Stimulated activated naive CD4-positive, alpha-beta T cell (primary cell): ENCODE measurements around the gene PAQR6.
"Not testable (repeated sequence)": the region's sequence is repeated elsewhere in the genome, so short reads cannot be mapped to it uniquely, and the experiment has no call there.

Experiments used
- DNase-seq, 6 experiments: peaks; one replicate each; lab custom pipeline; 2025; lab: John Stamatoyannopoulos, UW

The PAQR6 gene

GRCh38 chr1:156230473-156230837 lies 17.4 kb downstream of the PAQR6 start:
- DNase-seq, result no peak

- DNase-seq, result no peak
Observed at GRCh38 chr1:156229809-156230472, 17.9 kb downstream of the PAQR6 start.

GRCh38 chr1:156228501-156228900 lies 19.4 kb downstream of the PAQR6 start:
- DNase-seq, result no peak

- no peak for DNase-seq
Observed at GRCh38 chr1:156226782-156227181, 21.1 kb downstream of the PAQR6 start.

- DNase-seq, result no peak
Observed at GRCh38 chr1:156226116-156226538, 21.7 kb downstream of the PAQR6 start.

GRCh38 chr1:156225677-156226014 lies 22.2 kb downstream of the PAQR6 start:
- DNase-seq, result no peak

GRCh38 chr1:156221986-156222692 lies 25.7 kb downstream of the PAQR6 start:
- no peak for DNase-seq

GRCh38 chr1:156220226-156220625 lies 27.6 kb downstream of the PAQR6 start:
- no peak for DNase-seq

- peak in 2 of 6 experiments; percentile 21 to 31 for DNase-seq
Observed at GRCh38 chr1:156217871-156218270, 30.0 kb downstream of the PAQR6 start.

- DNase-seq, result not testable (repeated sequence)
Observed at GRCh38 chr1:156216361-156217086, 31.3 kb downstream of the PAQR6 start.

GRCh38 chr1:156214024-156214748 lies 33.7 kb downstream of the PAQR6 start:
- DNase-seq, result no peak

GRCh38 chr1:156213644-156213966 lies 34.3 kb downstream of the PAQR6 start:
- DNase-seq, result no peak

- peak; percentile 90 to 99 (median 96) for DNase-seq
Observed at GRCh38 chr1:156212833-156213643, 34.8 kb downstream of the PAQR6 start, which contains the start of gene PMF1. TSS of gene PMF1 (plus strand) at chr1:156213007. CDS start at chr1:156213016, 9 bp downstream.

- DNase-seq, result no peak
Observed at GRCh38 chr1:156212130-156212529, 35.7 kb downstream of the PAQR6 start.

GRCh38 chr1:156211243-156211642 lies 36.6 kb downstream of the PAQR6 start:
- DNase-seq, result no peak

GRCh38 chr1:156204686-156205085 lies 43.2 kb downstream of the PAQR6 start:
- DNase-seq, result no peak

GRCh38 chr1:156203331-156203730 lies 44.5 kb downstream of the PAQR6 start:
- DNase-seq, result no peak

GRCh38 chr1:156200044-156200443 lies 47.8 kb downstream of the PAQR6 start:
- DNase-seq, result no peak

- no peak for DNase-seq
Observed at GRCh38 chr1:156198831-156199349, 49.0 kb downstream of the PAQR6 start.

GRCh38 chr1:156196445-156196844 lies 51.4 kb downstream of the PAQR6 start:
- DNase-seq, result no peak

- no peak for DNase-seq
Observed at GRCh38 chr1:156195853-156196252, 52.0 kb downstream of the PAQR6 start.
